GM13977 (cell line): ENCODE measurements around the gene GPRIN1.

ENCODE experiments used
- DNase-seq: peaks from one replicate; pipeline ENCODE4 v3.0.0; 2012; ENCODE audit warnings: low spot score
- in situ Hi-C: fragments of 300-500 bp; cut with MboI; formaldehyde crosslinking; loops from one replicate; pipeline ENCODE4 v1.12.0; 2022; ENCODE audit warnings: low sequenced_read_pairs, low pct_unique_long_range_greater_than_20kb, mixed read lengths, inconsistent platforms; ENCODE audit not compliant: unreplicated experiment
- TF ChIP-seq, protein P1 (sequence below): IDR thresholded peaks from 2 replicates; pipeline ENCODE4 v1.5.1; 2012; ENCODE audit warnings: mild to moderate bottlenecking, control low read depth; ENCODE audit not compliant: insufficient read depth; ENCODE audit errors: extremely low read depth, missing control alignments

Gene GPRIN1

DNA sequence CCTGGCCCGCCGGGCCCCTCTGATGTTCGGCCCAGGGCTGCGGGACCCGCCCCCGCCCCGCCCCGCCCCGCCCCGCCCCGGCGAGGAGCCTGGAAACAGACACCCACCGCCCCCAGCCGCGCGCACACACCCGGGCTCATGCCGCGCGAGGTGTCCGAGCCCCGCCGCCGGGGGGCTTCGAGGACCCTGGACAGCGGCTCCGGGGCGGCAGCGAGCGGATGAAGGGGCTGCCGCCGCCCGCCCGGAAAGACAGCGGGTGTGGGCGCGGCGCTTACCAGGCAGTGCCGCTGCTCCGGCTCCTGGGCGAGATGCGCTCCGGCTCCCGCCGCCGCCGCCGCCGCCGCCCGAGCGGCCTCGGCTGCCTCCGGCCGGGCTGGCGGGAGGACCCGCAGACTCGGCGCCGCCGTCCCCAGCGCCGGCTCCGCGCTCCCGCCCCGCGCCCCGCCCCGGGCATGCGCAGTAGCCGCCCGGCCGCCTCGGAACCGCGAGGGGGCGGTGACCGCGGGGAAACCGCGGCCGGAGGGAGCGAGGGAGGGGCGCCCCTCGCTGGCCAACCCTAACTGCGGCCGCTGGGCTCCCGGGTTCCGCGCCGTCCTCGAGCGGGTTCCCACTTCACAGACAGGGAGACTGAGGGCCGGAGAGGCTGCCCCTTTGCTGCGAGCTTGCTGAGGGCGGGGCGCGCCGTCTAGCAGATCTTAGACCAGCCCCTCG is at the start of gene GPRIN1:
TSS of gene GPRIN1 (minus strand) at position 433 of the 711 bp plus-strand sequence. CDS start 10,322 bp downstream, outside the sequence.
- in situ Hi-C loops: no loop called here
- TF ChIP-seq, protein P1, sequence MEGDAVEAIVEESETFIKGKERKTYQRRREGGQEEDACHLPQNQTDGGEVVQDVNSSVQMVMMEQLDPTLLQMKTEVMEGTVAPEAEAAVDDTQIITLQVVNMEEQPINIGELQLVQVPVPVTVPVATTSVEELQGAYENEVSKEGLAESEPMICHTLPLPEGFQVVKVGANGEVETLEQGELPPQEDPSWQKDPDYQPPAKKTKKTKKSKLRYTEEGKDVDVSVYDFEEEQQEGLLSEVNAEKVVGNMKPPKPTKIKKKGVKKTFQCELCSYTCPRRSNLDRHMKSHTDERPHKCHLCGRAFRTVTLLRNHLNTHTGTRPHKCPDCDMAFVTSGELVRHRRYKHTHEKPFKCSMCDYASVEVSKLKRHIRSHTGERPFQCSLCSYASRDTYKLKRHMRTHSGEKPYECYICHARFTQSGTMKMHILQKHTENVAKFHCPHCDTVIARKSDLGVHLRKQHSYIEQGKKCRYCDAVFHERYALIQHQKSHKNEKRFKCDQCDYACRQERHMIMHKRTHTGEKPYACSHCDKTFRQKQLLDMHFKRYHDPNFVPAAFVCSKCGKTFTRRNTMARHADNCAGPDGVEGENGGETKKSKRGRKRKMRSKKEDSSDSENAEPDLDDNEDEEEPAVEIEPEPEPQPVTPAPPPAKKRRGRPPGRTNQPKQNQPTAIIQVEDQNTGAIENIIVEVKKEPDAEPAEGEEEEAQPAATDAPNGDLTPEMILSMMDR: peak; percentile 51
- DNase-seq: peak; percentile 98

DNA sequence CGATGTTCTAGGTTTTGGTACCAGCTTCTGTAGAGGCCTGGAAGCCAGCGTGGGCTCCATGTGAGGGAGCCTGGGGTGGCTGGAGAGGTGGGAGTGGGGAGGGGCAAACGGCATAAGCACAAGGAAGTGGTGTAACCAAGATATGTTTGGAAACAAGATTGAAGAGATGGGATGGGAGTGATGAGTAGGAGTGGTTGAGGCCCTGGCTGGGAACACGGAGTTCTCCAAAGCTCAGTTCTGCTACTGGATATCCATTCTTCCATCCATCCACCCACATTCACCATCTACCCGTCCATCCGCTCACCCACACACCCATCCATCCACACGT is 49.5 kb upstream of the GPRIN1 start:
- TF ChIP-seq, protein P1: no peak
- DNase-seq: no peak
- in situ Hi-C loops: loop anchor here (25.0 kb wide), 1 partner anchor 453 kb away; no protein-coding TSS in a partner anchor

DNA sequence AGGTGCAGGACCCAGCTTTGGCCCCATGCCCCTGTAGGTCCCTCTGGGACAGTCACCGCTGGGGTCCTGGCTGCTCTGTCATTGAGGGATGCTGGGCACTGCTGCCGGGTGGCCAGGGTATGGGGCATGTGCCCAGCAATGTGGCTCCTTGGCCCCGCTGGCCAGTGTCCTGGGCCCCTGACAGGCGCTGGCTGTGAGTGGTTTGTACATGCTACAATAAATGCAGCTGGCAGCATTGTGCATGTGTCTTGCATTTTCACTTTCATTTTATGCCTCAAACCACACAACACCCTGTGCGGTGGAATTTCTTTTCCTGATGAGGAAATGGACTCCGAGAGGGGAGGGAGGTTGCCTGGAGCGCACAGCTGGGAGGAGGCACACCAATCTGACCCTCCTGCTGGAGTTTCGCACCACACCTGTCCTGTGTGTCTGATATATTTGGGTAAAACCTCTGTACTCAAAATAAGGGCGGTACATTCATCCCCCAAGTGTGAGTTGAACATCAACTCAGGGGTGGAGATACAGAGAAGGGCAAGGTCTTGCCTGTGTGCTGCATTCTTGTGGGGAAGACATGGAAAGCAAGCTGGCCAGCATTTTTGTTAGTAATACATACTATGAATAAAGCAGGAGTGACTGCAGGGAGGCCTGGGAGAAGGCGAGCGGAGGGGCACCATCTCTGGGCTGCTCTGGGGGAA is 49.0 kb upstream of the GPRIN1 start:
- TF ChIP-seq, protein P1: no peak
- in situ Hi-C loops: loop anchor here (25.0 kb wide), 1 partner anchor 453 kb away; no protein-coding TSS in a partner anchor
- DNase-seq: no peak

DNA sequence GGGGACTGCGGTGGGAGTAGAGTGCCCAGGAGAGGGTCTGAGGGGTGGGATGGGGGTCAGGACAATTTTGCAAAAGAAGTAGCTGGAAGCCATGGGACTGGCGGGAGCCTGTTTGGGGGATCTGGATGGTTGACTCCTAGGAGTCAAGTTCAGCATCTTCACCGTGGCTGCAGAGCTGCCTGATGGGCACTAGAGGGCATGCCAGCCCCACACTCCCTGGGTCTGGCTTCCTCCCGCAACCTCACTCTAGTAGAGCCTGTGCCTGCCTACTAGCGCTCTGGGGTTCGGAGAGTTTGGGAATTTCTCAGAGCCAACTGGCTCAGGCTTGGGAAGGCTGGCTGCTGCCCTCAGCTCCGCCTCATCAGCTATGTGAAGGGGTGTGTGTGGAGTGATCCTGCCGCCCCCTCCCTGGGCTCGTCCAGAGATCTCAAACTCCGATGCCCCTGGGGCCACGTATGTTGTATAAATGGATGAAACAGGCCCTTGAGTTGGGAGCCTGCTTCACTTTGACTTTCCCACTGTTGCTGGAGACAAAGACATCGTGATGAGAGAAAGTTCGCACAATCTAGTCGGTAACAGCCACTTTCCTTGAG is 48.1 kb upstream of the GPRIN1 start:
- in situ Hi-C loops: loop anchor here (25.0 kb wide), 1 partner anchor 454 kb away; no protein-coding TSS in a partner anchor
- peak; percentile 80 for DNase-seq

DNA sequence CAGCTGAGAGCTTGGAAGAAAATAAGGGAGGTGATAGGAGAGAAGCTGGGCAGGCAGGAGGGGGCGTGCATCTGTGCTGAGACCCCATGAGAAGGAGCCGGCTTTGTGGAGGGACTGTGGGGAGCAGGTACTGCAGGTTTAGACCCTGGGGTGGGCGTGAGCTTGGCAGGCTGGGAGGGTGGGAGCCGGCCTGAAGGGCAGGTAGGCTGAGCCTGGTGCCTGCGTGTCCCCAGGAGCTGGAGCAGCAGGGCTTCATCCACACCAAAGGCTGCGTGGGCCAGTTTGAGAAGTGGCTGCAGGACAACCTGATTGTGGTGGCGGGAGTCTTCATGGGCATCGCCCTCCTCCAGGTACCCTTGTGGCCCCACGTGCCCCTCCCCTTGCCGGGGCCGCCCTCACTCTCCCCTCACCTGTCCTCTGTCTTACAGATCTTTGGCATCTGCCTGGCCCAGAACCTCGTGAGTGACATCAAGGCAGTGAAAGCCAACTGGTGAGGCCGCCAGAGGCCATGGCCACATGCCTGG is 46.6 kb upstream of the GPRIN1 start:
- no peak for DNase-seq
- TF ChIP-seq, protein P1: no peak
- in situ Hi-C loops: loop anchor here (25.0 kb wide), 1 partner anchor 456 kb away; no protein-coding TSS in a partner anchor

More for the DNA sequence above, 48.1 kb upstream of the GPRIN1 start:
- TF ChIP-seq, protein P1: peak; percentile 94

DNA sequence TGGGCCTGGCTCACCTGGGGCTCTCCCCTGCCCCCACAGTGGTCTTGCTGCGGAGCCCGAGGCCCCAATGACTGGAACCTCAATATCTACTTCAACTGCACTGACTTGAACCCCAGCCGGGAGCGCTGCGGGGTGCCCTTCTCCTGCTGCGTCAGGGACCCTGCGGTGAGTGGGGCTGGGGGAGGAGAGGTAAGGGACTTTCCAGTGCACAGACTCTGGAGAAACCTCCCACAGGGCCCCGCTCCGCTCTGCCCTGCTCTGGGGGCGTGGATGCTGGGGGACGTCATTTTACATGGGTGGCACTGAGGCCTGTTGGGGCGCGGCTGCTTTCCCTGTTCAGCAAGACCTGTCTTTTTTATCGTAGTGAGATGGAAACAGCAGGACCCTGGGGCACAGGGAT is 44.9 kb upstream of the GPRIN1 start:
- no peak for DNase-seq
- TF ChIP-seq, protein P1: no peak
- in situ Hi-C loops: loop anchor here (25.0 kb wide), 1 partner anchor 457 kb away; no protein-coding TSS in a partner anchor
